ENCODE results near the gene SBF2. TPM values are rescaled to one million over a fixed set of nuclear protein-coding genes. Genes with fewer than 3 reads are reported as not detected.
A peak's percentile ranks its signal among the peaks of the same experiment; 100 is the strongest.

SBF2 gene
- total and polyA plus RNA-seq, 7 experiments from 2014 or later, result 4.2 to 35.2 (median 13.3) TPM

GRCh38 chr11:10155793-10156490, 138.1 kb downstream of the SBF2 start:
- H3K4me3 ChIP-seq (ENCODE audit: low read length), result no peak overlapping the region
- ATAC-seq (no peak), DNase-seq (no peak)
- ChIA-PET POLR2A (no interaction called here), CTCF (no interaction called here)
- H3K36me3 ChIP-seq (ENCODE audit: control insufficient read depth in 2 of 3, insufficient read depth in 3 of 3, low read length in 3 of 3), result no peaks in the 10 kb centered on the region
- intact Hi-C loops (cut with micrococcal nuclease), result no loop called here
- H3K27me3 ChIP-seq (ENCODE audit: control insufficient read depth in 2 of 2, insufficient read depth in 2 of 2, low read length in 2 of 2), result no peaks in the 10 kb centered on the region
- Mint-ChIP-seq H3K27me3 (no peaks in the 10 kb centered on the region), H3K36me3 (peaks cover 0 to 24% (median 10%) of the 10 kb centered on the region in 5 donors), H3K27ac (peak overlapping the region in 1 of 9 donors; percentile 45), H3K9me3 (peaks cover 2 to 33% (median 13%) of the 10 kb centered on the region in 11 donors), H3K4me1 (peaks cover 0 to 5% (median 0%) of the 10 kb centered on the region in 7 donors), H3K4me3 (no peak overlapping the region)
- peaks cover 0 to 6% (median 0%) of the 10 kb centered on the region in 3 experiments for H3K9me3 ChIP-seq (ENCODE audit: control insufficient read depth in 2 of 3, low read length in 3 of 3)
- H3K27ac ChIP-seq (ENCODE audit: low read depth, low read length), result no peak overlapping the region
- no peaks in the 10 kb centered on the region for H3K4me1 ChIP-seq (ENCODE audit: control insufficient read depth in 2 of 2, insufficient read depth in 2 of 2, low read length in 2 of 2)

- peaks cover 0 to 28% (median 13%) of the 10 kb centered on the region in 5 donors for H3K36me3 Mint-ChIP-seq
- ATAC-seq (no peak), DNase-seq (no peak)
- H3K27me3 ChIP-seq (ENCODE audit: control insufficient read depth in 2 of 2, insufficient read depth in 2 of 2, low read length in 2 of 2), result no peaks in the 10 kb centered on the region
- H3K36me3 ChIP-seq (ENCODE audit: control insufficient read depth in 2 of 3, insufficient read depth in 3 of 3, low read length in 3 of 3), result no peaks in the 10 kb centered on the region
- no peaks in the 10 kb centered on the region for H3K9me3 ChIP-seq (ENCODE audit: control insufficient read depth in 2 of 3, low read length in 3 of 3)
- no peak overlapping the region for H3K4me3 ChIP-seq (ENCODE audit: low read length)
- no peaks in the 10 kb centered on the region for H3K27me3 Mint-ChIP-seq
- H3K4me1 ChIP-seq (ENCODE audit: control insufficient read depth in 2 of 2, insufficient read depth in 2 of 2, low read length in 2 of 2), result no peaks in the 10 kb centered on the region
- H3K27ac Mint-ChIP-seq, result no peak overlapping the region
- no peak overlapping the region for H3K4me3 Mint-ChIP-seq
- peaks cover 0 to 1% (median 0%) of the 10 kb centered on the region in 7 donors for H3K4me1 Mint-ChIP-seq
- H3K27ac ChIP-seq (ENCODE audit: low read depth, low read length), result no peak overlapping the region
- intact Hi-C loops (cut with micrococcal nuclease), result no loop called here
- ChIA-PET CTCF (no interaction called here), POLR2A (no interaction called here)
- peaks cover 0 to 8% (median 5%) of the 10 kb centered on the region in 11 donors for H3K9me3 Mint-ChIP-seq
Measured at GRCh38 chr11:10150800-10151199, 143.2 kb downstream of the SBF2 start.

DNA sequence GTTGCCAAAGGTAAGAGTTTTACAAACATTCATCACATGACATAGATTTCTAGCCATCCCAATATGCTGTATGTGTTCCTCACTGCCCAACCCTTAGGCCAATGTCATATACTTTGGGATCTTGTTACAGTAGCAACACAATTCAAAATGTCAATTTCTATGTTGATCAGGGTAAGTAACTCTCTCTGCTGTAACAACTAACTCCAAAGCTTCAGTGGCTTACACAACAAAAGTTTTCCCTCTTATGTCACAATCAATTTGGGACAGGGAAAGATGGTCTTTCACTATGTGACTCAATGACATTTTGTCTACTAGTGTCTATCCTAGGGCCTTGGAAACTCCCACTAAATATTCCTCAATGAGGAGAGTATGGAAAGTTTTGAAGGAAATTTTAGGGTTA, 144.5 kb downstream of the SBF2 start:
- Histone ChIP-seq H3K4me1 (ENCODE audit: control insufficient read depth in 2 of 2, insufficient read depth in 2 of 2, low read length in 2 of 2) (no peaks in the 10 kb centered on the region), H3K36me3 (ENCODE audit: control insufficient read depth in 2 of 3, insufficient read depth in 3 of 3, low read length in 3 of 3) (no peaks in the 10 kb centered on the region), H3K9me3 (ENCODE audit: control insufficient read depth in 2 of 3, low read length in 3 of 3) (no peaks in the 10 kb centered on the region), H3K27ac (ENCODE audit: low read depth, low read length) (no peak overlapping the region), H3K27me3 (ENCODE audit: control insufficient read depth in 2 of 2, insufficient read depth in 2 of 2, low read length in 2 of 2) (no peaks in the 10 kb centered on the region), H3K4me3 (ENCODE audit: low read length) (no peak overlapping the region)
- POLR2A ChIA-PET, result no interaction called here
- Mint-ChIP-seq H3K27ac (no peak overlapping the region), H3K9me3 (peaks cover 0 to 8% (median 5%) of the 10 kb centered on the region in 11 donors), H3K4me1 (peaks cover 0 to 1% (median 0%) of the 10 kb centered on the region in 7 donors), H3K4me3 (no peak overlapping the region), H3K36me3 (peaks cover 0 to 28% (median 13%) of the 10 kb centered on the region in 5 donors), H3K27me3 (no peaks in the 10 kb centered on the region)
- CTCF ChIA-PET, result no interaction called here
- DNase-seq, result no peak
- no peak for ATAC-seq
- intact Hi-C loops (cut with micrococcal nuclease), result no loop called here

DNA sequence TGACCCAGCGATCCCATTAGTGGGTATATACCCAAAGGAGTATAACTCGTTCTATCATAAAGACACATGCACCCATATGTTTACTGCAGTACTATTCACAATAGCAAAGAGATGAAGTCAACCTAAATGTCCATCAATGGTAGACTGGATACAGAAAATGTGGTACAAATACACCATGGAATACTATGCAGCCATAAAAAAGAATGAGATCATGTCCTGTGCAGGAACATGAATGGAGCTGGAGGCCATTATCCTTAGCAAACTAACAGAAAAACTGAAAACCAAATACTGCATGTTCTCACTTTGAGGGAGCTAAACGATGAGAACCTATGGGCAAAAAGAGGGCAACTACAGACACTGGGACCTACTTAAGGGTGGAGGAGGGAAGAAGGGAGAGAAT, 146.8 kb downstream of the SBF2 start:
- H3K27me3 ChIP-seq (ENCODE audit: control insufficient read depth in 2 of 2, insufficient read depth in 2 of 2, low read length in 2 of 2), result no peaks in the 10 kb centered on the region
- H3K4me3 ChIP-seq (ENCODE audit: low read length), result no peak overlapping the region
- H3K9me3 ChIP-seq (ENCODE audit: control insufficient read depth in 2 of 3, low read length in 3 of 3), result no peaks in the 10 kb centered on the region
- no peaks in the 10 kb centered on the region for H3K4me1 ChIP-seq (ENCODE audit: control insufficient read depth in 2 of 2, insufficient read depth in 2 of 2, low read length in 2 of 2)
- DNase-seq (no peak), ATAC-seq (no peak)
- ChIA-PET CTCF (no interaction called here), POLR2A (no interaction called here)
- Mint-ChIP-seq H3K9me3 (peaks cover 0 to 8% (median 5%) of the 10 kb centered on the region in 11 donors), H3K4me1 (peaks cover 0 to 1% (median 0%) of the 10 kb centered on the region in 7 donors), H3K27me3 (no peaks in the 10 kb centered on the region), H3K27ac (no peak overlapping the region), H3K4me3 (no peak overlapping the region), H3K36me3 (peaks cover 0 to 28% (median 10%) of the 10 kb centered on the region in 5 donors)
- intact Hi-C loops (cut with micrococcal nuclease), result no loop called here
- H3K36me3 ChIP-seq (ENCODE audit: control insufficient read depth in 2 of 3, insufficient read depth in 3 of 3, low read length in 3 of 3), result no peaks in the 10 kb centered on the region
- no peak overlapping the region for H3K27ac ChIP-seq (ENCODE audit: low read depth, low read length)

DNA sequence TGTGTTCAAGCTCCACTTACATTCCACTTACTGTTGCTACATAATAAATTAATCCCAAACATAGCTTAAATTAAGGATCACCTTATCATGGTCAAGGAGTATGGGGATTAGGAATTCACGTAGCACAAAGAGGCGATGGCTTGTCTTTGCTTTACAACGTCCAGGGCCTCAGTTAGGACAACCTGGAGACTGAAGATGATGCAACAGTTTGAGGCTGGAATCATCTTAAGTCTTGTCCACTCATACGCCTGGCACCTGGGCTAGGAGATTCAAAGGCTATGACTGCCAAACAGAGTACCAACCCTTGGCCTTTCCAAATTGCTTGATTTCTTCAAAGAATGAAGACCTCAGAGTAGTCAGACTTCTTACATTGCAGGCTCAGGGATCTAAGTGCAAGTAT, 149.1 kb downstream of the SBF2 start:
- H3K4me3 ChIP-seq (ENCODE audit: low read length), result no peak overlapping the region
- H3K36me3 Mint-ChIP-seq, result peaks cover 0 to 22% (median 12%) of the 10 kb centered on the region in 5 donors
- intact Hi-C loops (cut with micrococcal nuclease), result no loop called here
- no peaks in the 10 kb centered on the region for H3K9me3 ChIP-seq (ENCODE audit: control insufficient read depth in 2 of 3, low read length in 3 of 3)
- H3K4me1 ChIP-seq (ENCODE audit: control insufficient read depth in 2 of 2, insufficient read depth in 2 of 2, low read length in 2 of 2), result no peaks in the 10 kb centered on the region
- H3K4me3 Mint-ChIP-seq, result no peak overlapping the region
- no peak overlapping the region for H3K27ac Mint-ChIP-seq
- no peaks in the 10 kb centered on the region for H3K36me3 ChIP-seq (ENCODE audit: control insufficient read depth in 2 of 3, insufficient read depth in 3 of 3, low read length in 3 of 3)
- ATAC-seq, result no peak
- ChIA-PET POLR2A (no interaction called here), CTCF (no interaction called here)
- H3K4me1 Mint-ChIP-seq, result peaks cover 0 to 1% (median 0%) of the 10 kb centered on the region in 7 donors
- no peaks in the 10 kb centered on the region for H3K27me3 ChIP-seq (ENCODE audit: control insufficient read depth in 2 of 2, insufficient read depth in 2 of 2, low read length in 2 of 2)
- no peak for DNase-seq
- peaks cover 0 to 7% (median 5%) of the 10 kb centered on the region in 11 donors for H3K9me3 Mint-ChIP-seq
- no peak overlapping the region for H3K27ac ChIP-seq (ENCODE audit: low read depth, low read length)
- peaks cover 0 to 3% (median 0%) of the 10 kb centered on the region in 5 donors for H3K27me3 Mint-ChIP-seq

GRCh38 chr11:10139656-10140055, 154.4 kb downstream of the SBF2 start:
- intact Hi-C loops (cut with micrococcal nuclease), result no loop called here
- POLR2A ChIA-PET, result no interaction called here
- ATAC-seq, result no peak

DNA sequence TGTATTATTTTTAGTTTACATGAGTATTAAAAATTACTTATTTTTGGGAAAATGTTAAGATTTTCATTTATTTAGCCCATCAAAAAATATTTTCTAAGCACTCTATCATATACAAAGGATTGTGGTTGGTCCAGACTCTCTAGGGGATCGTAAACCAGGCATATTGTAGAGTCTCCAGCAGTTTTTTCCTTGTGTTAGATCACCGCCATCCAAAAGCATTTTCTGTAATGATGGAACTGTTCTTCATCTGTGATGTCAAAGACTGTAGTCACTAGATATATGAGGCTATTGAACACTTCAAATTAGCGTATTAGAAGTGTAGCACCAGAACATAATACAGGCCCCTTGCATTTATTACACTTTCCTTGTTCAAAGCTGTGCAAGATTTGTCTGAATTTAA, 154.9 kb downstream of the SBF2 start:
- DNase-seq (no peak), ATAC-seq (no peak)
- H3K4me3 Mint-ChIP-seq, result no peak overlapping the region

More at GRCh38 chr11:10139656-10140055, 154.4 kb downstream of the SBF2 start:
- Histone ChIP-seq H3K27me3 (ENCODE audit: control insufficient read depth in 2 of 2, insufficient read depth in 2 of 2, low read length in 2 of 2) (no peaks in the 10 kb centered on the region), H3K36me3 (ENCODE audit: control insufficient read depth in 2 of 3, insufficient read depth in 3 of 3, low read length in 3 of 3) (no peaks in the 10 kb centered on the region), H3K9me3 (ENCODE audit: control insufficient read depth in 2 of 3, low read length in 3 of 3) (no peaks in the 10 kb centered on the region), H3K4me1 (ENCODE audit: control insufficient read depth in 2 of 2, insufficient read depth in 2 of 2, low read length in 2 of 2) (no peaks in the 10 kb centered on the region), H3K4me3 (ENCODE audit: low read length) (no peak overlapping the region), H3K27ac (ENCODE audit: low read depth, low read length) (no peak overlapping the region)
- peaks cover 0 to 3% (median 0%) of the 10 kb centered on the region in 5 donors for H3K27me3 Mint-ChIP-seq
- DNase-seq, result no peak
- CTCF ChIA-PET, result no interaction called here
- H3K36me3 Mint-ChIP-seq, result peaks cover 0 to 38% (median 21%) of the 10 kb centered on the region in 5 donors
- no peak overlapping the region for H3K27ac Mint-ChIP-seq
- no peaks in the 10 kb centered on the region for H3K4me1 Mint-ChIP-seq
- H3K4me3 Mint-ChIP-seq, result no peak overlapping the region
- H3K9me3 Mint-ChIP-seq, result peaks cover 0 to 19% (median 6%) of the 10 kb centered on the region in 11 donors

More for the DNA sequence above, 154.9 kb downstream of the SBF2 start:
- H3K4me1 Mint-ChIP-seq, result no peaks in the 10 kb centered on the region
- ChIA-PET POLR2A (no interaction called here), CTCF (no interaction called here)
- no peaks in the 10 kb centered on the region for H3K4me1 ChIP-seq (ENCODE audit: control insufficient read depth in 2 of 2, insufficient read depth in 2 of 2, low read length in 2 of 2)
- peaks cover 0 to 43% (median 24%) of the 10 kb centered on the region in 5 donors for H3K36me3 Mint-ChIP-seq
- H3K9me3 Mint-ChIP-seq, result peaks cover 0 to 19% (median 7%) of the 10 kb centered on the region in 11 donors
- no peaks in the 10 kb centered on the region for H3K36me3 ChIP-seq (ENCODE audit: control insufficient read depth in 2 of 3, insufficient read depth in 3 of 3, low read length in 3 of 3)
- H3K27ac ChIP-seq (ENCODE audit: low read depth, low read length), result no peak overlapping the region
- no peaks in the 10 kb centered on the region for H3K27me3 ChIP-seq (ENCODE audit: control insufficient read depth in 2 of 2, insufficient read depth in 2 of 2, low read length in 2 of 2)
- H3K4me3 ChIP-seq (ENCODE audit: low read length), result no peak overlapping the region
- peaks cover 0 to 3% (median 0%) of the 10 kb centered on the region in 5 donors for H3K27me3 Mint-ChIP-seq
- no peak overlapping the region for H3K27ac Mint-ChIP-seq
- intact Hi-C loops (cut with micrococcal nuclease), result no loop called here
- H3K9me3 ChIP-seq (ENCODE audit: control insufficient read depth in 2 of 3, low read length in 3 of 3), result no peaks in the 10 kb centered on the region

Measured in naive thymus-derived CD4-positive, alpha-beta T cell (primary cell).